CD14-positive monocyte (primary cell): Measurements from ENCODE around the gene PLXNA4. TPM values are rescaled to one million over a fixed set of nuclear protein-coding genes. Genes with fewer than 3 reads are reported as not detected.

Source experiments
- DNase-seq, 3 donors: peaks; one replicate each; pipeline ENCODE4 v3.0.0-alpha.2; 2011 to 2022
- H2AFZ ChIP-seq: 2 replicates; pipeline ENCODE4 v1.6.0; 2012; ENCODE audit warnings: mild to moderate bottlenecking, low read depth, low read length, inconsistent platforms; ENCODE audit not compliant: insufficient read depth, poor library complexity, severe bottlenecking
- H3K27ac ChIP-seq, 2 donors: 1 replicate in 1 of 2; 2 replicates in 1 of 2; pipeline ENCODE4 v1.5.1; 2012 to 2013; ENCODE audit warnings: low read length in 2 of 2, control low read depth in 1 of 2, inconsistent platforms in 1 of 2, low read depth in 1 of 2, mild to moderate bottlenecking in 1 of 2
- H3K27me3 ChIP-seq, 2 donors: one replicate each; pipeline versions ENCODE4 v1.6.0 to v1.6.1; 2011 to 2013; ENCODE audit warnings: low read length in 2 of 2; ENCODE audit not compliant: control insufficient read depth in 2 of 2, insufficient read depth in 2 of 2
- H3K36me3 ChIP-seq, 2 donors: replicated peaks in 1 of 2; 1 replicate in 1 of 2; 2 replicates in 1 of 2; pipeline versions ENCODE4 v1.5.1 to v1.6.1; 2012 to 2013; ENCODE audit warnings: low read length in 2 of 2, control low read depth in 1 of 2, inconsistent platforms in 1 of 2, mild to moderate bottlenecking in 1 of 2; ENCODE audit not compliant: insufficient read depth in 2 of 2, control insufficient read depth in 1 of 2
- H3K4me1 ChIP-seq, 2 donors: 1 replicate in 1 of 2; 2 replicates in 1 of 2; pipeline versions ENCODE4 v1.5.1 to v1.6.1; 2012 to 2013; ENCODE audit warnings: low read length in 2 of 2, control low read depth in 1 of 2, inconsistent platforms in 1 of 2, mild to moderate bottlenecking in 1 of 2, moderate library complexity in 1 of 2; ENCODE audit not compliant: insufficient read depth in 2 of 2, control insufficient read depth in 1 of 2
- H3K4me2 ChIP-seq: replicated peaks from 2 replicates; pipeline ENCODE3; 2012; ENCODE audit warnings: low read length, moderate library complexity, mild to moderate bottlenecking; ENCODE audit not compliant: poor library complexity, severe bottlenecking; ENCODE audit errors: extremely low read depth
- H3K4me3 ChIP-seq, 3 experiments: fragments of 200-600 bp in 1 of 3; sonication (generic) in 1 of 3; replicated peaks in 1 of 3; 1 replicate in 2 of 3; 2 replicates in 1 of 3; pipeline ENCODE4 v1.5.1; 2011 to 2013; ENCODE audit warnings: low read length in 3 of 3, mild to moderate bottlenecking in 3 of 3, control low read depth in 2 of 3, low read depth in 2 of 3, inconsistent platforms in 1 of 3, moderate library complexity in 1 of 3
- H3K79me2 ChIP-seq: 2 replicates; pipeline ENCODE4 v1.6.0; 2012; ENCODE audit warnings: mild to moderate bottlenecking, control low read depth, inconsistent platforms, low read length, moderate library complexity; ENCODE audit not compliant: insufficient read depth
- H3K9ac ChIP-seq: 2 replicates; pipeline ENCODE4 v1.6.0; 2017; ENCODE audit warnings: low read length, mild to moderate bottlenecking; ENCODE audit not compliant: insufficient read depth, poor library complexity, severe bottlenecking
- H3K9me3 ChIP-seq, 2 donors: replicated peaks in 1 of 2; 1 replicate in 1 of 2; 2 replicates in 1 of 2; pipeline versions ENCODE4 v1.5.1 to v1.6.1; 2012 to 2013; ENCODE audit warnings: low read length in 2 of 2, control low read depth in 1 of 2; ENCODE audit not compliant: control insufficient read depth in 1 of 2, insufficient read depth in 1 of 2
- H4K20me1 ChIP-seq: 2 replicates; pipeline ENCODE4 v1.6.0; 2012; ENCODE audit warnings: mild to moderate bottlenecking, low read length, control low read depth, moderate library complexity; ENCODE audit not compliant: insufficient read depth
- H3K27ac Mint-ChIP-seq, 7 donors: one replicate each; pipeline ENCODE4 v1.8.0; 2020; ENCODE audit warnings: mild to moderate bottlenecking in 7 of 7, mixed read lengths in 7 of 7, moderate library complexity in 6 of 7, inconsistent platforms in 2 of 7
- H3K27me3 Mint-ChIP-seq, 3 donors: one replicate each; pipeline ENCODE4 v1.8.0; 2021 to 2022; ENCODE audit warnings: low read depth in 3 of 3, mild to moderate bottlenecking in 3 of 3, mixed read lengths in 3 of 3, moderate library complexity in 3 of 3, inconsistent platforms in 1 of 3
- H3K36me3 Mint-ChIP-seq, 2 donors: one replicate each; pipeline ENCODE4 v1.8.0; 2020; ENCODE audit warnings: mixed read lengths in 2 of 2, inconsistent platforms in 1 of 2, mild to moderate bottlenecking in 1 of 2
- H3K4me1 Mint-ChIP-seq: one replicate; pipeline ENCODE4 v1.8.0; 2020; ENCODE audit warnings: mild to moderate bottlenecking, mixed read lengths
- H3K4me3 Mint-ChIP-seq, 2 donors: one replicate each; pipeline ENCODE4 v1.8.0; 2020; ENCODE audit warnings: mild to moderate bottlenecking in 2 of 2, mixed read lengths in 2 of 2, moderate library complexity in 1 of 2
- H3K9me3 Mint-ChIP-seq, 7 donors: one replicate each; pipeline ENCODE4 v1.8.0; 2020 to 2022; ENCODE audit warnings: mixed read lengths in 7 of 7, mild to moderate bottlenecking in 6 of 7, moderate library complexity in 6 of 7, inconsistent platforms in 2 of 7
- CTCF ChIP-seq: fragments of 200-600 bp; IDR thresholded peaks from one replicate; pipeline ENCODE4 v1.8.0; 2022; ENCODE audit warnings: antibody characterized with exemption, mild to moderate bottlenecking
- WGBS: methylation state at CpG from one replicate; pipeline ENCODE4 v1.1.5; 2013; ENCODE audit warnings: missing lambda C conversion rate; ENCODE audit not compliant: insufficient coverage; 5-methylcytosine and 5-hydroxymethylcytosine counted together
- intact Hi-C, 2 donors: fragments of 100-400 bp; cut with micrococcal nuclease; formaldehyde crosslinking; loops; one replicate each; pipeline versions ENCODE4 v1.15.0 to v1.15.1; 2023
- polyA plus RNA-seq, 3 donors: library from polyadenylated mRNA; depleted of rRNA in 1 of 3; unstranded in 2 of 3; stranded (reverse) in 1 of 3; fragments of 300-500 nt in 2 of 3; fragments of >200 nt in 1 of 3; fragmentation: Illumina TruSeq in 2 of 3; gene quantifications; 1 replicate in 2 of 3; 2 replicates in 1 of 3; pipeline ENCODE4 v1.2.3, GENCODE V29; 2012 to 2021

PLXNA4 gene
- polyA plus RNA-seq, 3 donors = not detected

GRCh38 chr7:132367795-132368194, 208.5 kb downstream of the PLXNA4 start:
- 91% methylated on average over 4 of the region's 9 CpGs for WGBS
- H3K4me1 Mint-ChIP-seq = no peaks in the 10 kb centered on the region
- H3K36me3 Mint-ChIP-seq = no peaks in the 10 kb centered on the region
- Histone ChIP-seq H3K36me3 (no peaks in the 10 kb centered on the region), H3K4me1 (no peaks in the 10 kb centered on the region), H3K27me3 (no peaks in the 10 kb centered on the region), H3K9ac (no peak overlapping the region), H3K9me3 (no peaks in the 10 kb centered on the region), H4K20me1 (no peaks in the 10 kb centered on the region), H3K27ac (no peak overlapping the region), H3K79me2 (no peaks in the 10 kb centered on the region), H2AFZ (no peak overlapping the region), H3K4me2 (no peak overlapping the region), H3K4me3 (no peak overlapping the region)
- H3K9me3 Mint-ChIP-seq = peaks cover 0 to 14% (median 2%) of the 10 kb centered on the region in 7 donors
- intact Hi-C loops = no loop called here
- no peak overlapping the region for H3K4me3 Mint-ChIP-seq
- H3K27ac Mint-ChIP-seq = no peak overlapping the region
- H3K27me3 Mint-ChIP-seq = peaks cover 7 to 21% (median 13%) of the 10 kb centered on the region in 3 donors
- no peak for DNase-seq
- TF ChIP-seq CTCF = no peak

- no peak overlapping the region for H3K4me3 ChIP-seq
- no peaks in the 10 kb centered on the region for H3K4me1 Mint-ChIP-seq
- H3K27me3 ChIP-seq = no peaks in the 10 kb centered on the region
- H3K4me2 ChIP-seq = no peak overlapping the region
- H3K36me3 ChIP-seq = no peaks in the 10 kb centered on the region
- H4K20me1 ChIP-seq = no peaks in the 10 kb centered on the region
- H3K79me2 ChIP-seq = no peaks in the 10 kb centered on the region
- WGBS = no CpG with 5 or more reads among the region's 1 CpG
- no peak overlapping the region for H3K9ac ChIP-seq
- no peaks in the 10 kb centered on the region for H3K9me3 ChIP-seq
- intact Hi-C loops = no loop called here
- no peak for TF ChIP-seq CTCF
- no peak overlapping the region for H3K27ac Mint-ChIP-seq
- H3K4me3 Mint-ChIP-seq = no peak overlapping the region
- no peak overlapping the region for H3K27ac ChIP-seq
- no peaks in the 10 kb centered on the region for H3K36me3 Mint-ChIP-seq
- no peaks in the 10 kb centered on the region for H3K4me1 ChIP-seq
- H3K9me3 Mint-ChIP-seq = peaks cover 0 to 14% (median 2%) of the 10 kb centered on the region in 7 donors
- peaks cover 7 to 21% (median 13%) of the 10 kb centered on the region in 3 donors for H3K27me3 Mint-ChIP-seq
- H2AFZ ChIP-seq = no peak overlapping the region
- no peak for DNase-seq
These were observed 209.3 kb downstream of the PLXNA4 start for GRCh38 chr7:132367004-132367403.
